PFSK-1 (cell line): ENCODE results near the gene LACC1.

Source experiments
- FOXP2 ChIP-seq: optimal IDR thresholded peaks from 2 replicates; pipeline ENCODE3; 2011; ENCODE audit warnings: borderline replicate concordance, control low read depth, inconsistent platforms; ENCODE audit not compliant: insufficient read depth; ENCODE audit errors: extremely low read length, extremely low read depth
- POLR2AphosphoS5 ChIP-seq: IDR thresholded peaks from 2 replicates; pipeline ENCODE4 v1.6.1; 2012; ENCODE audit warnings: low read depth, mild to moderate bottlenecking, control low read depth, low read length, moderate library complexity
- SIN3A ChIP-seq: IDR thresholded peaks from 2 replicates; pipeline ENCODE4 v1.6.1; 2012; ENCODE audit warnings: mild to moderate bottlenecking, low read length, moderate library complexity, borderline replicate concordance; ENCODE audit not compliant: insufficient read depth
- TAF1 ChIP-seq: IDR thresholded peaks from 2 replicates; pipeline ENCODE4 v1.6.1; 2012; ENCODE audit warnings: low read length, control low read depth, borderline replicate concordance; ENCODE audit not compliant: insufficient read depth
- TF ChIP-seq, protein P1 (sequence below), 2 experiments: IDR thresholded peaks; 2 replicates each; pipeline versions ENCODE4 v1.6.1 to v1.8.0; 2011 to 2012; ENCODE audit warnings: low read depth in 2 of 2, low read length in 2 of 2, control low read depth in 1 of 2, inconsistent platforms in 1 of 2, mild to moderate bottlenecking in 1 of 2, moderate library complexity in 1 of 2; ENCODE audit not compliant: insufficient read depth in 1 of 2

DNA sequence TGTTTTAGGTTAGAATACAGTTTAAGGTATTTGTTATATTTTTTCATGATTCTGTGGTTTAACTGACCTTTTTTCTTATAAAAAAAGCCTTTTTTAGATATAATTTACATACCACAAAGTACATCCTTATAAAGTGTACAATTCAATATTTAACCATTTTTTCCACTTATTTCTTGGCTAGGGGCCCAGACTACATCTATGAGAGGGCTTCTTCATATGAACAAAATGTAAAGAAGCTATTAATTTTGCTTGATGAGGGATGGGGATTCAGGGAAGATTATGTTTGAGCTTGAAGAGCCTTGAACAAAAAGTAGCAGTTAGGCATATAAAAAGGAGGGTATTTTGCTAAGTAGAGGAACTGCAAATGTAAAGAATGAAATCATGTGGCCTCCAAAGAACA is 2.4 kb upstream of the LACC1 start:
- TF ChIP-seq SIN3A (no peak), TAF1 (no peak), POLR2AphosphoS5 (no peak), FOXP2 (no peak)
- TF ChIP-seq, protein P1, sequence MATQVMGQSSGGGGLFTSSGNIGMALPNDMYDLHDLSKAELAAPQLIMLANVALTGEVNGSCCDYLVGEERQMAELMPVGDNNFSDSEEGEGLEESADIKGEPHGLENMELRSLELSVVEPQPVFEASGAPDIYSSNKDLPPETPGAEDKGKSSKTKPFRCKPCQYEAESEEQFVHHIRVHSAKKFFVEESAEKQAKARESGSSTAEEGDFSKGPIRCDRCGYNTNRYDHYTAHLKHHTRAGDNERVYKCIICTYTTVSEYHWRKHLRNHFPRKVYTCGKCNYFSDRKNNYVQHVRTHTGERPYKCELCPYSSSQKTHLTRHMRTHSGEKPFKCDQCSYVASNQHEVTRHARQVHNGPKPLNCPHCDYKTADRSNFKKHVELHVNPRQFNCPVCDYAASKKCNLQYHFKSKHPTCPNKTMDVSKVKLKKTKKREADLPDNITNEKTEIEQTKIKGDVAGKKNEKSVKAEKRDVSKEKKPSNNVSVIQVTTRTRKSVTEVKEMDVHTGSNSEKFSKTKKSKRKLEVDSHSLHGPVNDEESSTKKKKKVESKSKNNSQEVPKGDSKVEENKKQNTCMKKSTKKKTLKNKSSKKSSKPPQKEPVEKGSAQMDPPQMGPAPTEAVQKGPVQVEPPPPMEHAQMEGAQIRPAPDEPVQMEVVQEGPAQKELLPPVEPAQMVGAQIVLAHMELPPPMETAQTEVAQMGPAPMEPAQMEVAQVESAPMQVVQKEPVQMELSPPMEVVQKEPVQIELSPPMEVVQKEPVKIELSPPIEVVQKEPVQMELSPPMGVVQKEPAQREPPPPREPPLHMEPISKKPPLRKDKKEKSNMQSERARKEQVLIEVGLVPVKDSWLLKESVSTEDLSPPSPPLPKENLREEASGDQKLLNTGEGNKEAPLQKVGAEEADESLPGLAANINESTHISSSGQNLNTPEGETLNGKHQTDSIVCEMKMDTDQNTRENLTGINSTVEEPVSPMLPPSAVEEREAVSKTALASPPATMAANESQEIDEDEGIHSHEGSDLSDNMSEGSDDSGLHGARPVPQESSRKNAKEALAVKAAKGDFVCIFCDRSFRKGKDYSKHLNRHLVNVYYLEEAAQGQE (IDR thresholded peaks at IDR 0.05; ENCODE audit: insufficient read depth in 1 of 2, low read depth in 2 of 2, low read length in 2 of 2) = no peak
